OCI-LY3 (cell line): ENCODE results near the gene CIT.
A peak's percentile ranks its signal among the peaks of the same experiment; 100 is the strongest.

ENCODE experiments used
- H2AFZ ChIP-seq: fragments of 200-600, 300-600 bp; shearing (Covaris generic); 2 replicates; pipeline ENCODE4 v1.6.0; 2014; ENCODE audit warnings: antibody characterized with exemption, low read depth, low read length
- H3K27ac ChIP-seq: fragments of 200-600, 300-600 bp; sonication (generic); 2 replicates; pipeline ENCODE4 v1.5.1; 2014; ENCODE audit warnings: mild to moderate bottlenecking, low read length, moderate library complexity, mixed read lengths
- H3K27me3 ChIP-seq: fragments of 200-600, 300-600 bp; sonication (generic); 2 replicates; pipeline ENCODE4 v1.6.1; 2014; ENCODE audit warnings: low read depth, low read length, mixed read lengths
- H3K36me3 ChIP-seq: fragments of 200-600, 300-600 bp; sonication (generic); replicated peaks from 2 replicates; pipeline ENCODE3; 2014; ENCODE audit warnings: low read depth, low read length, mixed read lengths
- H3K4me1 ChIP-seq: fragments of 300-600, 200-600 bp; sonication (generic); 2 replicates; pipeline ENCODE4 v1.6.1; 2014; ENCODE audit warnings: low read length, mixed read lengths
- H3K4me2 ChIP-seq: fragments of 200-600, 300-600 bp; sonication (generic); 2 replicates; pipeline ENCODE4 v1.6.1; 2014; ENCODE audit warnings: low read length, mixed read lengths
- H3K4me3 ChIP-seq: fragments of 300-600, 200-600 bp; sonication (generic); 2 replicates; pipeline ENCODE4 v1.5.1; 2014; ENCODE audit warnings: antibody characterized with exemption, mild to moderate bottlenecking, low read length, moderate library complexity
- H3K79me2 ChIP-seq: fragments of 300-600, 200-600 bp; shearing (Covaris generic); 2 replicates; pipeline ENCODE4 v1.6.1; 2014; ENCODE audit warnings: mild to moderate bottlenecking, low read length, mixed read lengths
- H3K9ac ChIP-seq: fragments of 300-600, 200-600 bp; shearing (Covaris generic); 2 replicates; pipeline ENCODE4 v1.6.0; 2014; ENCODE audit warnings: mild to moderate bottlenecking, low read length, moderate library complexity
- H3K9me3 ChIP-seq: fragments of 200-600, 300-600 bp; shearing (Covaris generic); 2 replicates; pipeline ENCODE4 v1.6.1; 2014; ENCODE audit warnings: low read length, mixed read lengths; ENCODE audit not compliant: insufficient read depth
- H4K20me1 ChIP-seq: fragments of 200-600, 300-600 bp; sonication (generic); 2 replicates; pipeline ENCODE4 v1.6.1; 2016; ENCODE audit warnings: low read length, mixed read lengths; ENCODE audit not compliant: insufficient read depth
- CTCF ChIP-seq: fragments of 200-600, 300-600 bp; sonication (generic); IDR thresholded peaks from 2 replicates; pipeline ENCODE4 v1.5.1; 2014; ENCODE audit warnings: antibody characterized with exemption, low read length, low read depth
- EZH2phosphoT487 ChIP-seq: fragments of 200-600 bp; shearing (Covaris generic); IDR thresholded peaks from 2 replicates; pipeline ENCODE4 v1.6.1; 2018; ENCODE audit warnings: antibody characterized with exemption, mixed run types, low read depth

CIT gene

GRCh38 chr12:119645535-119646059 lies 231.5 kb downstream of the CIT start:
- Histone ChIP-seq H2AFZ (no peak overlapping the region), H3K4me3 (no peak overlapping the region), H3K79me2 (no peaks in the 10 kb centered on the region), H3K4me2 (no peak overlapping the region), H3K9ac (no peak overlapping the region), H3K36me3 (no peaks in the 10 kb centered on the region), H4K20me1 (no peaks in the 10 kb centered on the region), H3K9me3 (no peaks in the 10 kb centered on the region), H3K4me1 (no peaks in the 10 kb centered on the region), H3K27me3 (no peaks in the 10 kb centered on the region), H3K27ac (no peak overlapping the region)
- TF ChIP-seq EZH2phosphoT487 (no peak), CTCF (no peak)

- H4K20me1 ChIP-seq = no peaks in the 10 kb centered on the region
- no peaks in the 10 kb centered on the region for H3K36me3 ChIP-seq
- no peaks in the 10 kb centered on the region for H3K27me3 ChIP-seq
- H3K27ac ChIP-seq = no peak overlapping the region
- TF ChIP-seq CTCF (no peak), EZH2phosphoT487 (no peak)
- no peaks in the 10 kb centered on the region for H3K79me2 ChIP-seq
- H3K9ac ChIP-seq = no peak overlapping the region
- H3K4me3 ChIP-seq = no peak overlapping the region
- H3K9me3 ChIP-seq = no peaks in the 10 kb centered on the region
- no peaks in the 10 kb centered on the region for H3K4me1 ChIP-seq
- H3K4me2 ChIP-seq = no peak overlapping the region
- H2AFZ ChIP-seq = no peak overlapping the region
Observed at GRCh38 chr12:119644930-119645329, 232.2 kb downstream of the CIT start.

- Histone ChIP-seq H3K9ac (no peak overlapping the region), H3K27me3 (0 out of 2 replicates have a peak, but pooled peaks cover under 1% of the 10 kb centered on the region), H4K20me1 (no peaks in the 10 kb centered on the region), H3K4me2 (no peak overlapping the region), H3K4me3 (no peak overlapping the region), H3K27ac (no peak overlapping the region), H3K9me3 (no peaks in the 10 kb centered on the region), H3K36me3 (no peaks in the 10 kb centered on the region), H3K79me2 (no peaks in the 10 kb centered on the region), H2AFZ (no peak overlapping the region), H3K4me1 (no peaks in the 10 kb centered on the region)
- TF ChIP-seq EZH2phosphoT487 = no peak
- peak; percentile 28 for TF ChIP-seq CTCF
Observed at GRCh38 chr12:119642986-119643385, 234.1 kb downstream of the CIT start.
